IMR-90 (cell line): ENCODE results near the gene PLEKHA8. TPM values are rescaled to one million over a fixed set of nuclear protein-coding genes. Genes with fewer than 3 reads are reported as not detected.

Experiments used
- ATAC-seq: fragments of 200-7000 bp; cut with Tn5 transposase; 2 replicates; pipeline ENCODE4 v1.9.1; 2020; ENCODE audit warnings: low read depth, mild to moderate bottlenecking, moderate library complexity
- BruUV-seq: library from RNA; stranded (reverse); fragments of 400-500 nt; replicated peaks from 2 replicates; lab custom pipeline; 2021; lab: Mats Ljungman, UMichigan
- CTCF ChIA-PET: fragments of 300-600 bp; formaldehyde crosslinking; extraction: SDS; loops from one replicate; lab custom pipeline; 2021; ENCODE audit warnings: antibody characterized with exemption; lab: Yijun Ruan, JAX
- POLR2A ChIA-PET: fragments of 300-600 bp; sonication (Branson Sonifier 250); formaldehyde crosslinking; loops from one replicate; lab custom pipeline; 2022; ENCODE audit warnings: antibody characterized with exemption; ENCODE audit not compliant: unreplicated experiment; lab: Charles Lee
- DNase-seq: peaks from one replicate; pipeline ENCODE4 v3.0.0; 2013
- H2AFZ ChIP-seq: replicated peaks from 2 replicates; pipeline ENCODE3; 2013; ENCODE audit warnings: low read length, mild to moderate bottlenecking; ENCODE audit not compliant: poor library complexity
- H2AK5ac ChIP-seq: 2 replicates; pipeline ENCODE4 v1.6.1; 2013; ENCODE audit warnings: low read depth, low read length, inconsistent platforms
- H2AK9ac ChIP-seq: replicated peaks from 2 replicates; pipeline ENCODE3; 2013; ENCODE audit warnings: mild to moderate bottlenecking, low read depth, low read length, moderate library complexity; ENCODE audit not compliant: poor library complexity
- H2BK120ac ChIP-seq: 2 replicates; pipeline ENCODE4 v1.6.1; 2013; ENCODE audit warnings: low read depth, low read length, inconsistent platforms
- H2BK15ac ChIP-seq: 3 replicates; pipeline ENCODE4 v1.6.1; 2013; ENCODE audit warnings: low read depth, low read length, inconsistent platforms
- H2BK20ac ChIP-seq: 2 replicates; pipeline ENCODE4 v1.6.1; 2013; ENCODE audit warnings: low read depth, mild to moderate bottlenecking, inconsistent platforms, low read length, moderate library complexity
- H2BK5ac ChIP-seq: 2 replicates; pipeline ENCODE4 v1.6.1; 2013; ENCODE audit warnings: mild to moderate bottlenecking, low read depth, low read length, inconsistent platforms; ENCODE audit not compliant: poor library complexity, severe bottlenecking
- H3K14ac ChIP-seq: replicated peaks from 2 replicates; pipeline ENCODE4 v1.6.1; 2013; ENCODE audit warnings: low read depth, low read length, inconsistent platforms
- H3K18ac ChIP-seq: 2 replicates; pipeline ENCODE4 v1.6.1; 2013; ENCODE audit warnings: low read depth, low read length, control low read depth
- H3K23ac ChIP-seq: 2 replicates; pipeline ENCODE4 v1.6.1; 2013; ENCODE audit warnings: low read depth, low read length, inconsistent platforms
- H3K27ac ChIP-seq: 2 replicates; pipeline ENCODE4 v1.5.1; 2013; ENCODE audit warnings: mild to moderate bottlenecking, control low read depth, low read length; ENCODE audit not compliant: insufficient read depth
- H3K27me3 ChIP-seq: 2 replicates; pipeline ENCODE4 v1.6.1; 2013; ENCODE audit warnings: low read length; ENCODE audit not compliant: control insufficient read depth, insufficient read depth
- H3K36me3 ChIP-seq: 2 replicates; pipeline ENCODE4 v1.6.1; 2013; ENCODE audit warnings: low read length, mixed read lengths; ENCODE audit not compliant: control insufficient read depth, insufficient read depth
- H3K4ac ChIP-seq: 2 replicates; pipeline ENCODE4 v1.6.1; 2013; ENCODE audit warnings: low read depth, low read length, inconsistent platforms
- H3K4me1 ChIP-seq: 2 replicates; pipeline ENCODE4 v1.6.1; 2013; ENCODE audit warnings: low read length, mixed read lengths; ENCODE audit not compliant: control insufficient read depth, insufficient read depth
- H3K4me2 ChIP-seq: 2 replicates; pipeline ENCODE4 v1.6.1; 2013; ENCODE audit warnings: low read depth, mild to moderate bottlenecking, control low read depth, low read length, moderate library complexity
- H3K4me3 ChIP-seq: 2 replicates; pipeline ENCODE4 v1.5.1; 2013; ENCODE audit warnings: low read depth, mild to moderate bottlenecking, control low read depth, low read length, moderate library complexity; ENCODE audit not compliant: insufficient read depth
- H3K56ac ChIP-seq: 2 replicates; pipeline ENCODE4 v1.6.1; 2013; ENCODE audit warnings: low read length, inconsistent platforms; ENCODE audit not compliant: insufficient read depth; ENCODE audit errors: extremely low read depth
- H3K79me1 ChIP-seq, 2 experiments: 2 replicates each; pipeline ENCODE4 v1.6.1; 2013; ENCODE audit warnings: low read length in 2 of 2, inconsistent platforms in 1 of 2, low read depth in 1 of 2
- H3K9ac ChIP-seq: 2 replicates; pipeline ENCODE4 v1.6.1; 2013; ENCODE audit warnings: low read depth, low read length, control low read depth
- H3K9me1 ChIP-seq: 2 replicates; pipeline ENCODE4 v1.6.1; 2013; ENCODE audit warnings: low read length, inconsistent platforms; ENCODE audit not compliant: insufficient read depth
- H3K9me3 ChIP-seq: 2 replicates; pipeline ENCODE4 v1.6.1; 2013; ENCODE audit warnings: low read length; ENCODE audit not compliant: control insufficient read depth, insufficient read depth
- H4K20me1 ChIP-seq: 2 replicates; pipeline ENCODE4 v1.6.1; 2013; ENCODE audit warnings: low read length, inconsistent platforms; ENCODE audit not compliant: insufficient read depth
- H4K5ac ChIP-seq: 2 replicates; pipeline ENCODE4 v1.6.1; 2013; ENCODE audit warnings: mild to moderate bottlenecking, low read depth, low read length, control low read depth
- H4K8ac ChIP-seq, 2 experiments: 2 replicates each; pipeline ENCODE4 v1.6.1; 2013; ENCODE audit warnings: low read depth in 2 of 2, low read length in 2 of 2, control low read depth in 1 of 2, inconsistent platforms in 1 of 2
- H4K91ac ChIP-seq: 2 replicates; pipeline ENCODE4 v1.6.1; 2013; ENCODE audit warnings: low read depth, low read length, inconsistent platforms; ENCODE audit not compliant: insufficient read depth
- CEBPB ChIP-seq: IDR thresholded peaks from 2 replicates; pipeline ENCODE4 v1.6.1; 2012; ENCODE audit warnings: low read depth, low read length, improper control_type of control experiment
- FOS ChIP-seq: fragments of 150-350 bp; IDR thresholded peaks from 2 replicates; pipeline ENCODE4 v1.6.1; 2016; ENCODE audit warnings: low read depth, low read length
- WGBS, 2 experiments: methylation state at CpG; one replicate each; pipeline versions ENCODE4 v1.1.5 to v1.1.7; 2013; ENCODE audit warnings: missing lambda C conversion rate in 2 of 2; ENCODE audit not compliant: insufficient read length in 1 of 2; ENCODE audit errors: extremely low coverage in 2 of 2; 5-methylcytosine and 5-hydroxymethylcytosine counted together
- dilution Hi-C: fragments of 300-500 bp; cut with HindIII; formaldehyde crosslinking; loops from one replicate; pipeline ENCODE4 v1.14.3; 2018; ENCODE audit warnings: low sequenced_read_pairs; ENCODE audit not compliant: unreplicated experiment
- in situ Hi-C: fragments of 300-500 bp; cut with MboI; formaldehyde crosslinking; loops from 3 replicates; pipeline ENCODE4 v1.14.3; 2019; ENCODE audit warnings: low sequenced_read_pairs, inconsistent platforms, mixed read lengths
- intact Hi-C: fragments of 100-400 bp; cut with micrococcal nuclease; formaldehyde crosslinking; loops from 2 replicates; pipeline ENCODE4 v1.10.0; 2022
- polyA plus RNA-seq, 3 experiments: library from polyadenylated mRNA; depleted of rRNA; stranded (reverse); fragments of >200 nt; gene quantifications; 2 replicates each; pipeline ENCODE4 v1.2.3, GENCODE V29; 2012; ENCODE audit warnings: low replicate concordance in 1 of 3
- total RNA-seq: library from RNA; depleted of rRNA; stranded (reverse); fragments of >200 nt; gene quantifications from 2 replicates; pipeline ENCODE4 v1.2.3, GENCODE V29; 2012

The PLEKHA8 gene
- total and polyA plus RNA-seq, 2 of the 4 experiments (the other 2 are of a cell fraction), result 3.6 to 9.7 TPM

DNA sequence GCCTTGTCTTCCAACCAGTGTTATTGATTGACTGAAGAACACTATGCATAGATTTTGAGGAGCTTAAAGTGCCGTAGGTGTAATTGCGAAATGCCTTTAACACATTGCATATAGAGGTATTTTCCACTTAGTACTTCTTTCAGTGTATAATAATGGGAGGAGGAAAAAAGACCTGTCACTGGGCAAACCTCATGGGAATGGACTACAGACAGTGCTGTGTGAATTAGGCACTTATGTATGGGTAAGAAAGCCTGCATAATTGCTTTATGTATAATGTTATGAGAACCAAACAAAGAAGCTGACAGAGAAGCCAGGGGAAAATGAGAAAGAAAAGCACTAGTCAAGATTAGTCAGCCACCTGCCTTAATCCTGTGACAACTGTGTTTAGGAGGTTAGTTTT, 26.2 kb upstream of the PLEKHA8 start:
- Histone ChIP-seq H4K91ac (no peak overlapping the region), H4K20me1 (no peaks in the 10 kb centered on the region), H3K4me2 (no peak overlapping the region), H2AK5ac (no peak overlapping the region), H2AFZ (no peak overlapping the region), H3K36me3 (no peaks in the 10 kb centered on the region), H3K14ac (no peak overlapping the region), H3K27ac (no peak overlapping the region), H3K9ac (no peak overlapping the region), H3K23ac (no peak overlapping the region), H3K56ac (no peak overlapping the region), H3K79me1 (no peaks in the 10 kb centered on the region), H3K9me1 (no peaks in the 10 kb centered on the region), H3K27me3 (no peaks in the 10 kb centered on the region), H2BK5ac (no peak overlapping the region), H2BK20ac (no peak overlapping the region), H3K4ac (no peak overlapping the region), H4K5ac (no peak overlapping the region), H2BK15ac (no peak overlapping the region; the same call in 2 of the 3 replicates), H2BK120ac (no peak overlapping the region), H2AK9ac (no peak overlapping the region), H3K4me1 (peaks cover 2% of the 10 kb centered on the region; the same call in 1 of the 2 replicates), H3K18ac (no peak overlapping the region), H4K8ac (no peak overlapping the region), H3K4me3 (no peak overlapping the region), H3K9me3 (no peaks in the 10 kb centered on the region)
- WGBS, 2 experiments, result no CpG with 5 or more reads among the region's 2 CpGs
- TF ChIP-seq CEBPB (peak; percentile 86), FOS (no peak)
- DNase-seq (no peak), ATAC-seq (no peak)
- CTCF ChIA-PET, result interaction anchor here (0.7 kb wide), 1 partner anchor 1646 kb away, joined by 5 read pairs; no protein-coding TSS in a partner anchor
- no TSS peak for BruUV-seq
- in situ Hi-C loops, result no loop called here
- POLR2A ChIA-PET, result no interaction called here
- dilution Hi-C loops, result no loop called here
- intact Hi-C loops, result no loop called here
